Measurements from ENCODE around the gene FLNB. TPM values are rescaled to one million over a fixed set of nuclear protein-coding genes. Genes with fewer than 3 reads are reported as not detected.

FLNB gene
- total RNA-seq, 1 donor from 2014 or later = 676 TPM

DNA sequence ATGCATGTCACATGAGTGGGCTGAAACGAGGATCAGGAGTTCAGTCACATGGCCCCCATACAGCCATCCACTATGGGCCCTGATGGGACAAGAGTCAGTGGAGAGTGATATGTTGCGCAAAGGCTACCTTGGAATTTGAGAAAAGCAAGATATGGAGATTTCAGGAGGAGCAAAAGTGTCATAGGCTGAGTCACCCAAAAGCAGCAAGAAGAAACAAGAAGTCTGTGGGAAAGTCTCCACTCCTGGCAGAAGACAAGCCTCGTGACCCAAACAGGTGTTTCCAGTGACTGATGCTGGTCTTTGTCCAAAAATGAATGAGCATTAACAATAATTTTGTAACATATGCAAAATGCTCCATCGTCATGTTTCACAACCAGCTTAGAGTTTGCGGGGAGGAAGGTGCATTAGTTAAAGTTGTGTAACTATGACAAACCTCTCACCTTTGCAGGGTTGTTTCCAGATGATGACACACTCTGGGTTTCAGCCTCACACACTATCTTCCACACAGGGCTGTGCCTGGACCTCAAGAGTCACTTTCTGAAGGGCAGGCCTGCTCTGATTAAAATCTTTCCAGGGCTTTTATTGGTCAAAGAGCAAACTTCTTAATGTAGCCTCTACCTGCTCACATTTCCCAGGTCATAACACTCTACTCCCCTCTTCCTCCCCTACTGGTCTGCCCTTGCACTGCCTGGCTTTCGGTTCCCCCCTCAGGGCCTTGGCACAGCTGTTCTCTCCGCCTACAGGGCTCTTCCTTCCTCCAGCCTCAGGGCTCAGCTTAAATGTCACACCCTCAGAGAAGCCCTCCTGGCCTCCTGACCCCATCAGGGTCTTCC is 206.5 kb downstream of the FLNB start:
- peak; percentile 38 for DNase-seq

DNA sequence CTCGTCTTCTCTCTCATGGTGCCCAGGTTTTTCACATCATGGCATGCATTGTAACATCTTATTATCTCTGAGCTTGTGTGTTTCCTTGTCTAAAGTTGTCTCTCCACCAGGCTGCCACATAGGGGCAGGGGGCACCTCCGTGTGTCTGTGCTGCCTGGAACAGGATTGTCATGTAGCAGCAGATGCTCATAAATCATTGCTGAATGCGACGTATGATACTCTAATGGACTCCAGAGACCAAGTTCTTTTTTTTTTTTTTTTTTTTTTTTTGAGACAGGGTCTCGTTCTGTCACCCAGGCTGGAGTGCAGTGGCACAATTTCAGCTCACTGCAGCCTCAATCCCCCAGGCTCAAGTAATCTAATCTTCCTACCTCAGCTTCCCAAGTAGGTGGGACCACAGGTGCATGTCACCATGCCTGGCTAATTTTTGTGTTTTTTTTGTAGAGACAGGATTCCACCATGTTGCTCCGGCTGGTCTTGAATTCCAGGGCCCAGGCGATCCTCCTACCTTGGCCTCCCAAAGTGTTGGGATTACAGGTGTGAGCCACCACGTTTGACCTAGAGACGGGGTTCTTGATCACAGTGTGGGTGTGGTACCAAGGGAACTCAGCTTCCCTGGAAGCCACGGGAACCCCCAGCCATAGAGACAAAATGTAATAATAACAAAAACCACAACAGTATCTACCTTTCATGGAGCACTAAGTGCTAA is 207.2 kb downstream of the FLNB start:
- DNase-seq = no peak

DNA sequence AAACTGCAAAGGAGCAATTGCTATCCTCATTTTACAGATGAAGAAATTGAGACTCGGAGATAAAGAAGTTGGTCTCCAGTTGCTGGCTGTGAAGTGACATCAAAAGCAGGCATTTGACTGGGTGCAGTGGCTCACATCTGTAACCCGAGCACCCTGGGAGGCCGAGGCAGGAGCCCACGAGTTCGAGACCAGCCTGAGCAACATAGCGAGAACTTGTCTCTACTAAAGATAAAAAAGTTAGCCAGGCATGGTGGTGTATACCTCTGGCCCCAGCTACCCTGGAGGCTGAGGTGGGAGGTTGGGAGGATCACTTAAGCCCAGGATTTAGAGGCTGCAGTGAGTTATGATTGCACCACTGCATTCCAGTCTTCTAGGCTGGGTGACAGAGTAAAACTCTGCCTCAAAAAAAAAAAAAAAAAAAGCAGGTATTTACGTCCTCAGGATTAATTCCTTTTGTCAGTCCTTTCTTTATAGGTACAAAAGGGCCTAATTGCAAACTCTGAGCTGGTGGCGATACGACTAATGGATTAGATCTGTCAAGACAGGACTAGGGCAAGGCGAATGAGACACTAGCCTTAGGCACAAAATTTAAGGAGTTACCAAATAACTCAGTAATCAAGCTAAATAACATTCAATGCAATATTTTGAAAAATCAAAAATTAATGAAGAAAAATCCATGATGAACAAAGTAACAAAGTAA is 208.4 kb downstream of the FLNB start:
- DNase-seq = no peak

DNA sequence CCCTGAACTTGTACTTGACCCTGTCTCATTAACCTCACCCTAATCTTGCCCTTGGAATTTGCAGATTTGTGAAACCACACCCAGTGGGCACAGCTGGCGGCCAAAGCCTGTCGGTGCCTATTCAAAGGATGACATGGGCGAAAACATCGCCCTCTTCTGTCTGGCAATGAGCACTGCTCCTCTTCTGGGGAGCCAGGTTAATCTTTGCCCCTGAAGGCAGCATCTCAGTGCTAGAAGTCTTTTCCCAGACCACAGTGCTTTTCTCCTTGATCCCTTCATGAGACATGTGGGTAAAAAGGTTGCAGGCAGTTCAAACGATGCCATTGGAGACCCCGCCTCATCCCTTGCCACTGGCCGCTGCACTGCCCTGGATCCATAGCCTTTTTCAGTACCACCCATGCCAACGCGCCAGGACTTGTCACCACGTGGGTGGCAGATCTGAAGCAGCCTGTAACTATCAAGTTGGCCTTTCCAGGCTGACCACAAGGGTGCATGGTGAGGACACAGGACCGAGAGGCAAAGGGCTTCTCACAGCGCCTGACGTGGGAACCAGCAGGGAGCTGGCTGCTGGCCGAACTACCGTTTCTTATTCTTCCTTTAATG is 209.1 kb downstream of the FLNB start:
- DNase-seq = peak; percentile 86

DNA sequence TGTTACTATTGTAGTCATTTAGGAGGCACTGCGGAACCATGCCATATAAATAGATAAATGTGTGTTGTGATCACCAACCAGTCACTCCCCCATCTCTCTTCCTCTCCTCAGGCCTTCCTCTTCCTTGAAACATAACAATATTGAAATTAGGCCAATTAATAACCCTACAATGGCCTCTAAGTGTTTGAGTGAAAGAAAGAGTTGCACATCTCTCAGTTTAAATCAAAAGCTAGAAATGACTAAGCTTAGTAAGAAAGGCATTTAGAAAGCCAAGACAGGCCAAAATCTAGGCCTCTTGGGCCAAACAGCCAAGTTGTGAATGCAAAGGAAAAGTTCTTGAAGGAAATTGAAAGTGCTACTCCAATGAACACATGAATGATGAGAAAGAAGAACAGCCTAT is 210.7 kb downstream of the FLNB start:
- no peak for DNase-seq

Other genes with a start within 250 kb of the FLNB start
- gene DNASE1L3, start 202.6 kb downstream of the FLNB start, total RNA-seq = 1.7 and 10.6 TPM in 2 replicates
- gene ABHD6, start 229.4 kb downstream of the FLNB start, total RNA-seq = 21.7 and 43.1 TPM in 2 replicates

Measured in dermis blood vessel endothelial cell (primary cell).